Measurements from ENCODE around the gene PAPOLG. TPM values are rescaled to one million over a fixed set of nuclear protein-coding genes. Genes with fewer than 3 reads are reported as not detected.

PAPOLG gene
- total and polyA plus RNA-seq, 2 of the 4 experiments (the other 2 are of a cell fraction), result 3.5 to 12.4 TPM

- Histone ChIP-seq H3K4ac (ENCODE audit: low read depth, low read length) (no peak overlapping the region), H3K27ac (ENCODE audit: insufficient read depth, low read length) (no peak overlapping the region), H2BK120ac (ENCODE audit: low read depth, low read length) (no peak overlapping the region), H3K14ac (replicated peaks; ENCODE audit: low read depth, low read length) (no peak overlapping the region), H2AK5ac (ENCODE audit: low read depth, low read length) (no peak overlapping the region), H2BK5ac (ENCODE audit: low read depth, low read length, poor library complexity, severe bottlenecking) (no peak overlapping the region), H4K20me1 (ENCODE audit: insufficient read depth, low read length) (no peaks in the 10 kb centered on the region), H2AFZ (replicated peaks; ENCODE audit: low read length, poor library complexity) (no peak overlapping the region), H3K9ac (ENCODE audit: low read depth, low read length) (no peak overlapping the region), H3K4me2 (ENCODE audit: low read depth, low read length) (no peak overlapping the region), H3K27me3 (ENCODE audit: control insufficient read depth, insufficient read depth, low read length) (no peaks in the 10 kb centered on the region), H2BK20ac (ENCODE audit: low read depth, low read length) (no peak overlapping the region), H3K36me3 (ENCODE audit: control insufficient read depth, insufficient read depth, low read length) (no peaks in the 10 kb centered on the region), H2AK9ac (replicated peaks; ENCODE audit: low read depth, low read length, poor library complexity) (no peak overlapping the region), H3K18ac (ENCODE audit: low read depth, low read length) (no peak overlapping the region), H3K23ac (ENCODE audit: low read depth, low read length) (no peak overlapping the region), H4K8ac (ENCODE audit: low read depth in 2 of 2, low read length in 2 of 2) (no peak overlapping the region), H3K9me1 (ENCODE audit: insufficient read depth, low read length) (no peaks in the 10 kb centered on the region), H3K9me3 (ENCODE audit: control insufficient read depth, insufficient read depth, low read length) (no peaks in the 10 kb centered on the region), H2BK15ac (ENCODE audit: low read depth, low read length) (no peak overlapping the region), H4K91ac (ENCODE audit: insufficient read depth, low read depth, low read length) (no peak overlapping the region), H3K4me3 (ENCODE audit: insufficient read depth, low read depth, low read length) (no peak overlapping the region), H4K5ac (ENCODE audit: low read depth, low read length) (no peak overlapping the region), H3K4me1 (ENCODE audit: control insufficient read depth, insufficient read depth, low read length) (no peaks in the 10 kb centered on the region), H3K56ac (ENCODE audit: extremely low read depth, insufficient read depth, low read length) (no peak overlapping the region), H3K79me1 (ENCODE audit: low read depth in 1 of 2, low read length in 2 of 2) (no peaks in the 10 kb centered on the region)
- in situ Hi-C loops (cut with MboI; ENCODE audit: low sequenced_read_pairs) (no loop called here), intact Hi-C loops (cut with micrococcal nuclease) (no loop called here), dilution Hi-C loops (cut with HindIII; ENCODE audit: low sequenced_read_pairs, unreplicated experiment) (no loop called here)
- ChIA-PET POLR2A (ENCODE audit: unreplicated experiment) (no interaction called here), CTCF (interaction anchor here (1.4 kb wide), 1 partner anchor 10 kb away, joined by 6 read pairs; no protein-coding TSS in a partner anchor)
- TF ChIP-seq CHD1 (IDR thresholded peaks at IDR 0.05; ENCODE audit: low read depth, low read length), result no peak
- no peak for TF ChIP-seq CTCF (conservative IDR thresholded peaks at IDR 0.05; ENCODE audit: low read depth, low read length)
- no peak for TF ChIP-seq MAFK (IDR thresholded peaks at IDR 0.05; ENCODE audit: low read depth, low read length)
- no CpG with 5 or more reads among the region's 4 CpGs for WGBS, 2 experiments (ENCODE audit: extremely low coverage in 2 of 2, insufficient read length in 1 of 2)
- no TSS peak for BruUV-seq (replicated peaks)
- ATAC-seq (ENCODE audit: low read depth) (no peak), DNase-seq (no peak)
Measured at GRCh38 chr2:60725466-60725865, 30.6 kb upstream of the PAPOLG start.
